ENCODE data around the gene MYH2. TPM values are rescaled to one million over a fixed set of nuclear protein-coding genes. Genes with fewer than 3 reads are reported as not detected.
"Not testable (repeated sequence)": the region's sequence is repeated elsewhere in the genome, so short reads cannot be mapped to it uniquely, and the experiment has no call there.

MYH2 gene
- total RNA-seq: not detected
- long read RNA-seq: 0 reads

DNA sequence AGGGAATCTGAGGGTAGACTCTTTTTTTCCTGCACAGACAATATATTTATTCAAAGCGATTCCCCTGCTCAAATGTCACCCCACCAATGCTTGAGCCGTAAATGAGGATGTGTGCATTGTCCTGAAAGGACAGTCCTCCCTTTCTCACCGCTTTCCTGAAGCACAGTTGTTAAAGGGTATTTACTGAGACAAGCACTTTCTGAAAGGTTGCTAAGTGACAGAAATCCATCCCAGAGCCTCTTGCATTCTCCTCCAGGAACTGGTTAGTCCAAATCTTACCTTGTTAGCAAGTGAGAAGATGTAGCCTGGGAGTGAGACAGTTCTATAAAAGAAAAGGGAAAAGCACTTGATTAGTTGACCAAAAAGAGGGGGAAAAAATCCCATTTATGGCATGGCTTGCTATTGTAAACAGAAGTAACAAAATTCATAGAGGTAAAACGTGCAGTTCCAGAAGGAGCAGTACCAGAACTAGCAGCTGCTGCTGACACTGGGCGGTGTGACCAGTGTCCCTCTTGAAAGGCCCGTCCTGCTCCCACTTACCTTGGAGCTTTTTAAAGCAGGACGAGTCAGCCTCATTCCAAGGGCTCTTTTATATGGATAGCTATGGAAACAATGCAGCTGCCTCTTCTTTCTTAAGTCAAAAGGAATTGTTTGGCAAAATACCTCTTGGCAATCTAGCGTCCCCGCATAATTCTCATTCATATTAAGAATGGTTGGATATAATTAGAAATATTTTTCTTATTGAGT lies at the start of gene MYH2:
Gene MYH2, minus strand, starts transcription at position 563 of the 747 bp plus-strand sequence. CDS start 1,738 bp downstream, outside the sequence.
- DNase-seq (ENCODE audit: missing footprints) (no peak), ATAC-seq (no peak)
- intact Hi-C loops (cut with DNase I): no loop called here

GRCh38 chr17:10598621-10599020 lies 49.2 kb upstream of the MYH2 start:
- intact Hi-C loops (cut with DNase I): no loop called here
- ATAC-seq (no peak), DNase-seq (ENCODE audit: missing footprints) (no peak)

DNA sequence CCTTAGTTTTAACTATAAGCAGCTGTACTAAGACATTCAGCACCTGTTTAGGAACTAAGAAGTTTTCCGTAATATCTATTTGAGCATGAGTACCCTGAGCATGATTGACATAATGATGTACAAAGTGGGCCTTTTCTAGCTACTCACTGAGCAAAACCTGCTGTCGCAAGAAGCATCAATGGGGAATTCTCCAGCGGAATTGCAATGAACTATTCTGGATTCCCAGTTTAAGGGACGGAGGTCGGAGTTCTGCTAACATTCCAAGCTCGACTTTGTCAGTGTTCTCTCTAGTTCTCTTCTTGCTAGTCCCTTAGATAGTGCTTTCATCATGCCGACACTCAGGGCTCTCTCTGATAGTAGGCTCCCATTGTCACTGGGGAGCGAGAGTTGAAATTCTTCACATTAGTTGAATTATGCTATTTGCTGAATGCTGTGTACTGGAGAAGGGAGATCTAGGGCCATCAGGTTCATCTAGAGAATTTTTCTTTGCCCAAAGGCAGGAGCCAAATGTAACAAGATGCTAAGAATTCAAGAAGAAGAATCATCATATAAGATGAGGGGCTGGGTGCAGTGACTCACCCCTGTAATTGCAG lies 40.2 kb upstream of the MYH2 start:
- intact Hi-C loops (cut with DNase I): no loop called here
- ATAC-seq (no peak), DNase-seq (ENCODE audit: missing footprints) (no peak)

GRCh38 chr17:10585529-10585928 lies 36.1 kb upstream of the MYH2 start:
- DNase-seq (ENCODE audit: missing footprints): no peak
- intact Hi-C loops (cut with DNase I): no loop called here
- ATAC-seq: no peak

- no peak for ATAC-seq
- intact Hi-C loops (cut with DNase I): no loop called here
- no peak for DNase-seq (ENCODE audit: missing footprints)
Observed at GRCh38 chr17:10583834-10584233, 34.4 kb upstream of the MYH2 start.

DNA sequence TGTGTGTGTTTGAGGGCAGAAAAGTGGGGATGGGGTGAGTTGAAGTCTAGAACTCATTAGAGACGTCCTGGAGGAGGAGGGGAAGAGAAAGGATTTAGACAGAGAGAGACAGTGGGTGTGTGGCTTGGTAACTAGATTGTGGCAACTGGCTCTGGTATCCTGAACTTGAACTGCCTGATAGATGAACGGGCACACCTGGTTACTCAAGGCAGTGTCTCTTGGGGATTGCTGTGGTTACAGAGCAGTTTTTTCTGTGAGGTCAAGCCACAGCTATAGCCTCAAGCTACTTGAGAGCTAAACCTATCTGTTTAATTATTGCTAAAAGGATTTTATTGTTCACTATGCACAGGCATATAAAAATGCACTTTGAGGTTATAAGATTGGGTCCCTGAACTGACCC lies 29.8 kb upstream of the MYH2 start:
- ATAC-seq (no peak), DNase-seq (ENCODE audit: missing footprints) (no peak)
- intact Hi-C loops (cut with DNase I): no loop called here

- ATAC-seq (no peak), DNase-seq (ENCODE audit: missing footprints) (no peak)
- intact Hi-C loops (cut with DNase I): no loop called here
Observed at GRCh38 chr17:10574324-10574723, 24.9 kb upstream of the MYH2 start.

- intact Hi-C loops (cut with DNase I): no loop called here
- no peak for DNase-seq (ENCODE audit: missing footprints)
- ATAC-seq: no peak
Observed at GRCh38 chr17:10563991-10564660, 14.7 kb upstream of the MYH2 start.

DNA sequence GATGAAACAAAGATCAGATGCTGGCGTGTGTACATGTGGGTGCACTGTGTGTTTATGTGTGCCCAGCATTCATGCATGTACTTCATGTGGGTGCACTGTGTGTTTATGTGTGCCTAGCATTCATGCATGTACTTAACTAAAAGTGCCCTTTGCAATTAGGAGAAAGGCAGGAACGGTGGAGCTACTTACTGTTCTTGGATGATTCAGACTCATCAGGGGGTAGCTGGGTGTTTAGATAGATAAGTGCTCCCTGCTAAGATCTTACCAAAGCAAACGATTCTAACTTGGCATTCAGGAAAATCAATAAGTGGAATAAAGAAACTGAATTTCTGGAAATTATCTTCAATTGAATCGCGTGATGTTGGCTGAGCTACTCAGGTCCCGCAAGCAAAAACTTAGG lies 8.6 kb upstream of the MYH2 start:
- DNase-seq (ENCODE audit: missing footprints): no peak
- no peak for ATAC-seq
- intact Hi-C loops (cut with DNase I): no loop called here

GRCh38 chr17:10557422-10557821 lies 8.0 kb upstream of the MYH2 start:
- intact Hi-C loops (cut with DNase I): no loop called here
- DNase-seq (ENCODE audit: missing footprints) (no peak), ATAC-seq (no peak)

DNA sequence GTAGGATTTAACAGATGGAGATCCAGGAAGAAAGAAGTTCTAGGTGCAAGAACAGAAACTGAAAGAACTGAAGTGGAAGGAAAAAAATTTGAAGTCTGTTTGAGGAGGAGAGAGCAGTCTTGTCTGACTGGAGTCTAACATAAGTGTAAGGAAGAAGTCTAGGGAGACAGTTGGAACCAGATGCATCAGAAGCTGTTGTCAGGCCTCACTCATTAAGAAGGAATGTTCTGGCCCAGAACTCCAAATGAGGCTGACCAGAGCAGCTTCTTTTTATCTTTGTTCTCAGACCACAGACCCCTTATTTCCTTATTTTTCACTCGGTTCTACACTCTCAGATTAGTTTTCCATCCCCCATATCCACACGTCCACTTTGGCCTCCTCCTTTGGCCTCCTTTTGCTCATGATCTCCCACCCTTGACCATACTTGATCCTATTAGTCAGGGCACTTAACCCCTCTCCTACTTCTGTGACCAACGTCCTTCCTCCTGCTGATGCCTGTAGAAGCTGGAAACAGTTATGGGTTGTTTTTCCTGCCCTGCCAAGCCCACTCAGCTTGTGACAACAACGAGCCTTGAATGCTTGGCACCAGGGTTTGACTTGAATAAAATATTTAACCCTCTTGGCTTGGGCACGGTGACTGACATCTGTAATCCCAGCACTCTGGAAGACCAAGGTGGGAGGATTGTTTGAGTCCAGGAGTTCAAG lies 7.0 kb upstream of the MYH2 start:
- intact Hi-C loops (cut with DNase I): no loop called here
- ATAC-seq (no peak), DNase-seq (ENCODE audit: missing footprints) (no peak)

DNA sequence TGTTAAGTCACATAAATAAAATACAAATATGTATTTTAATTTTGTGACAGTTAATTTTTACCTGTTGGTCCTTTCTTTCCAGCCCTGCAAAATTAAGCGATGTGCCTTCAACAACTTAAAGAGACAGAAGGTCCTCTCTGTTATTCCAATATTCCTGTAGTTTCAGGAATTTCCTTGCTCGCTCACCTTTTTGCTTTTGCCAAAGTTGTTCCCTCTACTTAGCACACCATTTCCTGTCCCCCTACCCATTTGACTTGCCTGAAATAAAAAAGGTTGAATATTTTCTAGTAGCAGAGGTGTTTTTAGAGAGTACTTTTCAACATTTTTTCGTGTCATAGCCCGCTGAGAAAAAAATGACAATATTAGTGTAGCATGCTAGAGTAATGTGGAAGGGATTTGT lies 556 bp upstream of the MYH2 start:
- no peak for DNase-seq (ENCODE audit: missing footprints)
- intact Hi-C loops (cut with DNase I): no loop called here
- ATAC-seq: no peak

GRCh38 chr17:10547351-10547750 lies 2.1 kb downstream of the MYH2 start:
- intact Hi-C loops (cut with DNase I): no loop called here
- ATAC-seq (no peak), DNase-seq (ENCODE audit: missing footprints) (no peak)

DNA sequence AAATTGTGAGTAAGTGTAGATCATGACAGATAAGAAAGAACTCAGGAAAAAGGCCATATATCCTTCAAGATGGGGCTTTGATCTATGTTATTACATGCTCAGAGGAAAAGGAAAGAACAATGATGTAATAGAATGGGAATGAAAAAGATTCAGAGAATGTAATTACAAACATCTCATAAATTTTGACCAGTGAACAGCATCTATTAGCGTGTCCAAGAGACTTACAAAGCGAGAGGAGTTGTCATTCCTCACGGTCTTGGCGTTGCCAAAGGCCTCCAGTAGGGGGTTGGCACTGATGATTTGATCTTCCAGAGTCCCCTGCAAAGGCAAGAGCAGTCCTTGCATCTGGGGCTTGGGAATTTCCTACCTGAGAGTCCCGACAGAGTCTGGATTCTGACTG lies 6.0 kb downstream of the MYH2 start:
- intact Hi-C loops (cut with DNase I); ATAC-seq; DNase-seq (ENCODE audit: missing footprints): not testable (repeated sequence)

DNA sequence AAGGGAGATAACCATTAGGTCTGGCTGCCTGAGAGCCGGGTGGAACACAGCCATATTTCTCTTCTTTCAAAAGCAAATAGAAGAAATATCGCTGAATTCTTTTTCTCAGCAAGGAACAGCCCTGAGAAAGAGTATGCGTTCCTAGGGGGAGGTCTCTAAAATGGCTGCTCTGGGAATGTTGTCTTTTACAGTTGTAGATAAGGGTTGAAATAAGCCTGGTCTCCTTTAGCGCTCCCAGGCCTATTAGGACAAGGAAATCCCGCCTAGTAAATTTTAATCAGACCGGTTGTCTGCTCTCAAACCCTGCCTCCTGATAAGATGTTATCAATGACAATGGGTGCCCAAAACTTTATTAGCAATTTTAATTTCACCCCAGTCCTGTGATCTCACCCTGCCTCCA lies 8.3 kb downstream of the MYH2 start:
- intact Hi-C loops (cut with DNase I); DNase-seq (ENCODE audit: missing footprints); ATAC-seq: not testable (repeated sequence)

- DNase-seq (ENCODE audit: missing footprints): no peak
- ATAC-seq: no peak
- intact Hi-C loops (cut with DNase I): no loop called here
Observed at GRCh38 chr17:10532026-10532425, 17.4 kb downstream of the MYH2 start.

- no peak for ATAC-seq
- intact Hi-C loops (cut with DNase I): no loop called here
- DNase-seq (ENCODE audit: missing footprints): no peak
Observed at GRCh38 chr17:10527419-10527818, 22.0 kb downstream of the MYH2 start.

DNA sequence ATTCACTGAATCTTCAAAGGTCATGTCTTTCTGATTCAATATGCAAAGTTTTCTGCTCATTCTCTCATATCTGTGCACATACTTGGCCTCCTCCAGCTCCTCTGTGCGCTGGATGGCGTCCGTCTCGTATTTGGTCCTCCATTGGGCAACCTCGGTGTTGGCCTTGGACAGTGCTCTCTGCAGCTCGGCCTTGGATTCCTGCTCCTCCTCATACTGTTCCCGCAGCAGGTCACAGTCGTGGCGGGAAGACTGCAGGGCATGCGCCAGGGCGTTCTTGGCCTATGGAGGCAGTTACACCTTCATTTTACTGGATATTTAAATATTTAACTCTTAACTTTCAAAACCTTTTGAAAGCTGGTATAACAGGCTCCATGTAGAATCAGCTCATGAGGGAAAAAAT lies 22.9 kb downstream of the MYH2 start:
- intact Hi-C loops (cut with DNase I): no loop called here
- ATAC-seq (no peak), DNase-seq (ENCODE audit: missing footprints) (no peak)

GRCh38 chr17:10523064-10523463 lies 26.4 kb downstream of the MYH2 start:
- DNase-seq (ENCODE audit: missing footprints) (no peak), ATAC-seq (no peak)
- intact Hi-C loops (cut with DNase I): no loop called here

- DNase-seq (ENCODE audit: missing footprints): no peak
- ATAC-seq: no peak
- intact Hi-C loops (cut with DNase I): no loop called here
Observed at GRCh38 chr17:10521949-10522348, 27.5 kb downstream of the MYH2 start.
